Natural killer cell (primary cell): ENCODE measurements around the gene NCOA3. TPM values are rescaled to one million over a fixed set of nuclear protein-coding genes. Genes with fewer than 3 reads are reported as not detected.

Experiments used
- ATAC-seq, 3 donors: fragments of 150-1000 bp in 2 of 3; fragments of 200-7000 bp in 1 of 3; cut with Tn5 transposase; 1 replicate in 1 of 3; 2 replicates in 2 of 3; pipeline ENCODE4 v1.10.0; 2021; ENCODE audit warnings: mild to moderate bottlenecking in 2 of 3, moderate library complexity in 2 of 3
- DNase-seq, 2 donors: peaks; one replicate each; pipeline versions ENCODE4 v3.0.0 to v3.0.0-alpha.2; 2013 to 2021; ENCODE audit warnings: mixed read lengths in 1 of 2
- H3K27ac ChIP-seq: one replicate; pipeline ENCODE4 v1.5.1; 2013; ENCODE audit warnings: mild to moderate bottlenecking, low read length
- H3K27me3 ChIP-seq: one replicate; pipeline ENCODE4 v1.6.1; 2013; ENCODE audit warnings: low read length; ENCODE audit not compliant: control insufficient read depth, insufficient read depth
- H3K36me3 ChIP-seq: one replicate; pipeline ENCODE4 v1.6.1; 2013; ENCODE audit warnings: low read length; ENCODE audit not compliant: control insufficient read depth, insufficient read depth
- H3K4me1 ChIP-seq: one replicate; pipeline ENCODE4 v1.6.1; 2013; ENCODE audit warnings: low read length; ENCODE audit not compliant: control insufficient read depth, insufficient read depth
- H3K4me3 ChIP-seq: one replicate; pipeline ENCODE4 v1.5.1; 2013; ENCODE audit warnings: low read length
- H3K9me3 ChIP-seq: one replicate; pipeline ENCODE4 v1.6.1; 2013; ENCODE audit warnings: low read length; ENCODE audit not compliant: control insufficient read depth, insufficient read depth
- H3K27ac Mint-ChIP-seq, 2 donors: one replicate each; pipeline ENCODE4 v1.8.0; 2022; ENCODE audit warnings: mild to moderate bottlenecking in 2 of 2, mixed read lengths in 2 of 2, moderate library complexity in 1 of 2
- H3K27me3 Mint-ChIP-seq, 2 donors: one replicate each; pipeline ENCODE4 v1.8.0; 2022; ENCODE audit warnings: low read depth in 2 of 2, mixed read lengths in 2 of 2
- H3K36me3 Mint-ChIP-seq: one replicate; pipeline ENCODE4 v1.8.0; 2022; ENCODE audit warnings: mixed read lengths
- H3K4me1 Mint-ChIP-seq, 2 donors: one replicate each; pipeline ENCODE4 v1.8.0; 2022; ENCODE audit warnings: mixed read lengths in 2 of 2
- H3K4me3 Mint-ChIP-seq: one replicate; pipeline ENCODE4 v1.8.0; 2022; ENCODE audit warnings: mild to moderate bottlenecking, moderate library complexity, mixed read lengths
- H3K9me3 Mint-ChIP-seq, 2 donors: one replicate each; pipeline ENCODE4 v1.8.0; 2022; ENCODE audit warnings: mixed read lengths in 2 of 2
- WGBS: methylation state at CpG from one replicate; pipeline ENCODE4 v1.1.7; 2013; ENCODE audit warnings: missing lambda C conversion rate; ENCODE audit not compliant: insufficient coverage; 5-methylcytosine and 5-hydroxymethylcytosine counted together
- intact Hi-C: fragments of 100-400 bp; cut with micrococcal nuclease; formaldehyde crosslinking; loops from one replicate; pipeline ENCODE4 v1.14.2; 2022
- total RNA-seq, 4 donors: library from RNA; stranded (reverse); fragments of 120-200 nt in 1 of 4; gene quantifications; one replicate each; pipeline versions ENCODE4 v1.2.3 to v1.2.4, GENCODE V29; 2013 to 2022
- TF ChIP-seq, protein P1 (sequence below): fragments of 200-600 bp; IDR thresholded peaks from one replicate; pipeline ENCODE4 v1.8.0; 2022; ENCODE audit warnings: antibody characterized with exemption

Gene NCOA3
- total RNA-seq, 3 donors from 2014 or later (not counting 1 experiment from before 2014, with no cell fraction given) = 44.3 to 63.3 (median 57.8) TPM

DNA sequence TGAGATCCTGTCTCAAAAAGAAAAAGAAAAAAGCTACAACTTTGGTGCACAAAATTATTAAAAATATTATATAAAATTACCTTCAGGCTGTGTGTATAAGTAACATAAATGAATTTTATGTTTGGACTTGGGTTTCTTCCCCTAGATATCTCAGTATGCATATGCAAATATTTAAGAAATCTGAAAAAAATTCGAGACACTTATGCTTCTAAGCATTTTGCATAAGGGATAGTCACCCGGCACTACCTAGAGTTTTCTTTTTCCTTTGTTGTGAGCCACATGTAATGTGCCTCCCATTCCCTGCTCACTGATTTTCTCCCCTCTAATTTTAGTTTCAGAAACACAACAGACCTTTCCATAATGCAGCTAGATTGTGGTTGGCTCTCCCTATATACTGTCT lies 79.4 kb downstream of the NCOA3 start:
- Histone ChIP-seq H3K4me3 (no peak overlapping the region), H3K27me3 (no peaks in the 10 kb centered on the region), H3K27ac (no peak overlapping the region), H3K36me3 (peaks cover 10% of the 10 kb centered on the region), H3K9me3 (no peaks in the 10 kb centered on the region), H3K4me1 (peaks cover 5% of the 10 kb centered on the region)
- H3K27ac Mint-ChIP-seq = no peak overlapping the region
- no peaks in the 10 kb centered on the region for H3K27me3 Mint-ChIP-seq
- TF ChIP-seq, protein P1, sequence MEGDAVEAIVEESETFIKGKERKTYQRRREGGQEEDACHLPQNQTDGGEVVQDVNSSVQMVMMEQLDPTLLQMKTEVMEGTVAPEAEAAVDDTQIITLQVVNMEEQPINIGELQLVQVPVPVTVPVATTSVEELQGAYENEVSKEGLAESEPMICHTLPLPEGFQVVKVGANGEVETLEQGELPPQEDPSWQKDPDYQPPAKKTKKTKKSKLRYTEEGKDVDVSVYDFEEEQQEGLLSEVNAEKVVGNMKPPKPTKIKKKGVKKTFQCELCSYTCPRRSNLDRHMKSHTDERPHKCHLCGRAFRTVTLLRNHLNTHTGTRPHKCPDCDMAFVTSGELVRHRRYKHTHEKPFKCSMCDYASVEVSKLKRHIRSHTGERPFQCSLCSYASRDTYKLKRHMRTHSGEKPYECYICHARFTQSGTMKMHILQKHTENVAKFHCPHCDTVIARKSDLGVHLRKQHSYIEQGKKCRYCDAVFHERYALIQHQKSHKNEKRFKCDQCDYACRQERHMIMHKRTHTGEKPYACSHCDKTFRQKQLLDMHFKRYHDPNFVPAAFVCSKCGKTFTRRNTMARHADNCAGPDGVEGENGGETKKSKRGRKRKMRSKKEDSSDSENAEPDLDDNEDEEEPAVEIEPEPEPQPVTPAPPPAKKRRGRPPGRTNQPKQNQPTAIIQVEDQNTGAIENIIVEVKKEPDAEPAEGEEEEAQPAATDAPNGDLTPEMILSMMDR = no peak
- ATAC-seq (no peak), DNase-seq (no peak)
- WGBS = 74% methylated on average over 2 of the region's 2 CpGs
- H3K9me3 Mint-ChIP-seq = no peaks in the 10 kb centered on the region
- no peak overlapping the region for H3K4me3 Mint-ChIP-seq
- no peaks in the 10 kb centered on the region for H3K36me3 Mint-ChIP-seq
- intact Hi-C loops = no loop called here
- H3K4me1 Mint-ChIP-seq = peaks cover 34 to 54% of the 10 kb centered on the region in 2 donors

DNA sequence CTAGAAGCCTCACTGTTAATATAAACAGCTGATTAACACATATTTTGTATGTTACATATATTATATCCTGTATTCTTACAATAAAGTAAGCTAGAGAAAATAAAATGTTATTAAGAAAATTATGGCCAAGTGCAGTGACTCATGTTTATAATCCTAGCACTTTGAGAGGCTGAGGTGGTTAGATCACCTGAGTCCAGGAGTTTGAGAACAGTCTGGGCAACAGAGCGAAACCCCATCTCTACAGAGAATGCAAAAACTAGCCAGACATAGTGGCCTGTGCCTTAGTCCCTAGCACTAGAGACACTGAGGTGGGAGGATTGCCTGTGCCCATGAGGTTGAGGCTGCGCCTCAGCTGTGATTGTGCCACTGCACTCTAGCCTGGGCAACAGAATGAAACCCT lies 81.9 kb downstream of the NCOA3 start:
- ATAC-seq (no peak), DNase-seq (no peak)
- intact Hi-C loops = no loop called here
- Mint-ChIP-seq H3K9me3 (no peaks in the 10 kb centered on the region), H3K4me3 (no peak overlapping the region), H3K4me1 (peaks cover 28 to 40% of the 10 kb centered on the region in 2 donors), H3K27me3 (no peaks in the 10 kb centered on the region), H3K27ac (peak overlapping the region in 1 of 2 donors; percentile 59), H3K36me3 (no peaks in the 10 kb centered on the region)
- Histone ChIP-seq H3K27ac (no peak overlapping the region), H3K27me3 (no peaks in the 10 kb centered on the region), H3K9me3 (no peaks in the 10 kb centered on the region), H3K4me1 (no peaks in the 10 kb centered on the region), H3K36me3 (peaks cover 10% of the 10 kb centered on the region), H3K4me3 (no peak overlapping the region)
- TF ChIP-seq, protein P1 = no peak
- WGBS = 100% methylated on average over 2 of the region's 2 CpGs

DNA sequence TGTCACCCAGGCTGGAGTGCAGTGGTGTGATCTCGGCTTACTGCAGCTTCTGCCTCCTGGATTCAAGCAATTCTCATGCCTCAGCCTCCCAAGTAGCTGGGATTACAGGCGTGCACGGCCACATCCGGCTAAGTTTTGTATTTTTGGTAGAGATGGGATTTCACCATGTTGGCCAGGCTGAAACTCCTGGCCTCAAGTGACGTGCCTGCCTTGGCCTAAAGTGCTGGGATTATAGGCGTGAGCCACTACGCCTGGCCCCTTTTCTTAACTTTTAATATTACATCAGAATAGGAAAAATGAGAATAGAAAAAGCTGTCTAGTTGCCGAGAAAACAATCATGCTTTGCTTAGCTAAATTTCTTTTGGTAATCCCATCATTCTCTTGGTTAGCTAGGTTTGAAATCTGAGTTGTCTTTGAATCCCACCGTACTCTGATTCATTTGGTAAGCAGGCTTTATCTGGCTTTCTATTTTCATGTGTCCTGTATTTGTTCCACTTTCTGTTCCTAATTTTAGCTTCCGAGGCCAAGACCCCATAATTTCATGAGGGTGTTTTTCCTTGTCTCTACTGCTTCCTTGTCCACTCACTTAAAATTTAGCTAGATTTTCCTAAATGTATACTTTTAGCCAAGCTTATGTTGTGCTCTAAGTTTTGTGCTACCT lies 83.5 kb downstream of the NCOA3 start:
- intact Hi-C loops = no loop called here
- Mint-ChIP-seq H3K4me1 (peaks cover 18 to 27% of the 10 kb centered on the region in 2 donors), H3K27ac (peak overlapping the region; percentile 41 to 76), H3K4me3 (no peak overlapping the region), H3K27me3 (no peaks in the 10 kb centered on the region), H3K36me3 (no peaks in the 10 kb centered on the region), H3K9me3 (no peaks in the 10 kb centered on the region)
- peaks cover 10% of the 10 kb centered on the region for H3K36me3 ChIP-seq
- H3K27me3 ChIP-seq = no peaks in the 10 kb centered on the region
- DNase-seq = no peak
- H3K4me1 ChIP-seq = no peaks in the 10 kb centered on the region
- TF ChIP-seq, protein P1 = no peak
- H3K9me3 ChIP-seq = no peaks in the 10 kb centered on the region
- no peak for ATAC-seq
- no peak overlapping the region for H3K4me3 ChIP-seq
- 87% methylated on average over 7 of the region's 10 CpGs for WGBS
- no peak overlapping the region for H3K27ac ChIP-seq
